Activated T-cell treated with anti-CD3 and anti-CD28 coated beads for 48 hours (primary cell): Measurements from ENCODE around the gene MSH5.

Experiments used
- DNase-seq: peaks from one replicate; pipeline ENCODE4 v3.0.0-alpha.2; 2020; ENCODE audit warnings: low read depth

The MSH5 gene

GRCh38 chr6:31729979-31730630, 9.7 kb upstream of the MSH5 start:
- peak; percentile 64 for DNase-seq

GRCh38 chr6:31730631-31731086, 9.1 kb upstream of the MSH5 start:
- DNase-seq = no peak

GRCh38 chr6:31732029-31732428, 7.8 kb upstream of the MSH5 start:
- no peak for DNase-seq

GRCh38 chr6:31733734-31734133, 6.1 kb upstream of the MSH5 start:
- DNase-seq = no peak

- DNase-seq = no peak
Observed at GRCh38 chr6:31734247-31734820, 5.5 kb upstream of the MSH5 start.

- no peak for DNase-seq
Observed at GRCh38 chr6:31734821-31735406, 4.9 kb upstream of the MSH5 start.

GRCh38 chr6:31736021-31736767, 3.6 kb upstream of the MSH5 start, which contains the start of gene CLIC1:
CLIC1 (minus strand) TSS chr6:31736530; CDS start chr6:31736300, 230 bp downstream.
- DNase-seq = peak; percentile 78

- DNase-seq = no peak
Observed at GRCh38 chr6:31736768-31737314, 3.0 kb upstream of the MSH5 start.

GRCh38 chr6:31737315-31737990, 2.4 kb upstream of the MSH5 start:
- DNase-seq = no peak

- DNase-seq = peak; percentile 50
Observed at GRCh38 chr6:31737991-31738979, 1.5 kb upstream of the MSH5 start.

- no peak for DNase-seq
Observed at GRCh38 chr6:31740397-31741223, 805 bp downstream of the MSH5 start.

GRCh38 chr6:31741815-31742214, 2.0 kb downstream of the MSH5 start:
- no peak for DNase-seq

- no peak for DNase-seq
Observed at GRCh38 chr6:31742894-31743293, 3.1 kb downstream of the MSH5 start.

- no peak for DNase-seq
Observed at GRCh38 chr6:31744422-31744821, 4.6 kb downstream of the MSH5 start.

GRCh38 chr6:31749301-31750036, 9.7 kb downstream of the MSH5 start:
- DNase-seq = no peak

GRCh38 chr6:31750411-31751022, 10.7 kb downstream of the MSH5 start:
- DNase-seq = no peak

- no peak for DNase-seq
Observed at GRCh38 chr6:31752739-31753319, 13.0 kb downstream of the MSH5 start.

- no peak for DNase-seq
Observed at GRCh38 chr6:31758281-31758680, 18.5 kb downstream of the MSH5 start.
